Effector memory CD8-positive, alpha-beta T cell (primary cell): Measurements from ENCODE around the gene HSD17B7.

Experiments
- ATAC-seq: fragments of 150-1000 bp; cut with Tn5 transposase; replicated peaks from 2 replicates; pipeline ENCODE4 v1.10.0; 2021; ENCODE audit warnings: mild to moderate bottlenecking, moderate library complexity
- DNase-seq, 3 experiments: peaks; one replicate each; pipeline ENCODE4 v3.0.0; 2021
- H3K27ac Mint-ChIP-seq, 2 donors: one replicate each; pipeline ENCODE4 v1.8.0; 2022; ENCODE audit warnings: mild to moderate bottlenecking in 2 of 2, mixed read lengths in 2 of 2, moderate library complexity in 2 of 2
- H3K27me3 Mint-ChIP-seq, 2 donors: one replicate each; pipeline ENCODE4 v1.8.0; 2022; ENCODE audit warnings: mixed read lengths in 2 of 2
- H3K36me3 Mint-ChIP-seq: one replicate; pipeline ENCODE4 v1.8.0; 2022; ENCODE audit warnings: mild to moderate bottlenecking, moderate library complexity, mixed read lengths; ENCODE audit not compliant: insufficient read depth
- H3K4me1 Mint-ChIP-seq, 2 donors: one replicate each; pipeline ENCODE4 v1.8.0; 2022; ENCODE audit warnings: low read depth in 2 of 2, mixed read lengths in 2 of 2
- H3K4me3 Mint-ChIP-seq, 2 donors: one replicate each; pipeline ENCODE4 v1.8.0; 2022; ENCODE audit warnings: mild to moderate bottlenecking in 2 of 2, mixed read lengths in 2 of 2, moderate library complexity in 2 of 2
- H3K9me3 Mint-ChIP-seq, 2 donors: one replicate each; pipeline ENCODE4 v1.8.0; 2022; ENCODE audit warnings: mixed read lengths in 2 of 2

HSD17B7 gene

GRCh38 chr1:162855461-162856150 lies 65.1 kb downstream of the HSD17B7 start:
- no peak for DNase-seq
- Mint-ChIP-seq H3K9me3 (no peaks in the 10 kb centered on the region), H3K4me1 (no peaks in the 10 kb centered on the region), H3K4me3 (no peak overlapping the region), H3K27me3 (peaks cover 12 to 34% of the 10 kb centered on the region in 2 donors), H3K27ac (no peak overlapping the region), H3K36me3 (no peaks in the 10 kb centered on the region)
- ATAC-seq = no peak

GRCh38 chr1:162856260-162856659 lies 65.8 kb downstream of the HSD17B7 start:
- ATAC-seq = no peak
- H3K27ac Mint-ChIP-seq = no peak overlapping the region

DNA sequence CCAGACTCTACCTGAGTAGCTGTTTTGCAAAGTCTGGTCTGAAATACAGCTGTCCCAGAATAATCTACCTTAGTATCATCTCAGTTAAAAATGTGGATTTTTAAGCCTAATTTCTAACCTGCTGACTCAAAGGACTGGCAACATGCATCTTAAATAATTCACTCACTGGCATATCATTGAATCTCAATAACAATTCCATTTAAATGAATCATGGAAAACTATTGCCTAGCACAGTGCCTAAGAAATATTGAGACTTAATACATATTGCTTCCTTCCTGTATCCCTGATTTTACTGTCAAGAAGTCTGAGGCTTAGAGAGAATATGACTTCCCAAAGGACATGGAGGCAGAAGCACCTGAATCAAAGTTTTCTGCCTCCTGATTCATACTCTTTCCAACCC lies 67.3 kb downstream of the HSD17B7 start:
- Mint-ChIP-seq H3K27ac (no peak overlapping the region), H3K9me3 (no peaks in the 10 kb centered on the region), H3K36me3 (no peaks in the 10 kb centered on the region), H3K27me3 (peaks cover 16 to 35% of the 10 kb centered on the region in 2 donors), H3K4me3 (no peak overlapping the region), H3K4me1 (no peaks in the 10 kb centered on the region)
- ATAC-seq = no peak
- no peak for DNase-seq

More at GRCh38 chr1:162856260-162856659, 65.8 kb downstream of the HSD17B7 start:
- peaks cover 8 to 32% of the 10 kb centered on the region in 2 donors for H3K27me3 Mint-ChIP-seq
- H3K4me1 Mint-ChIP-seq = no peaks in the 10 kb centered on the region
- DNase-seq = no peak
- no peaks in the 10 kb centered on the region for H3K36me3 Mint-ChIP-seq
- H3K9me3 Mint-ChIP-seq = no peaks in the 10 kb centered on the region
- H3K4me3 Mint-ChIP-seq = no peak overlapping the region

- Mint-ChIP-seq H3K36me3 (no peaks in the 10 kb centered on the region), H3K9me3 (no peaks in the 10 kb centered on the region), H3K27ac (no peak overlapping the region), H3K4me3 (no peak overlapping the region), H3K4me1 (no peaks in the 10 kb centered on the region), H3K27me3 (peaks cover 19 to 35% of the 10 kb centered on the region in 2 donors)
- DNase-seq (no peak), ATAC-seq (no peak)
Observed at GRCh38 chr1:162859191-162859590, 68.7 kb downstream of the HSD17B7 start.

DNA sequence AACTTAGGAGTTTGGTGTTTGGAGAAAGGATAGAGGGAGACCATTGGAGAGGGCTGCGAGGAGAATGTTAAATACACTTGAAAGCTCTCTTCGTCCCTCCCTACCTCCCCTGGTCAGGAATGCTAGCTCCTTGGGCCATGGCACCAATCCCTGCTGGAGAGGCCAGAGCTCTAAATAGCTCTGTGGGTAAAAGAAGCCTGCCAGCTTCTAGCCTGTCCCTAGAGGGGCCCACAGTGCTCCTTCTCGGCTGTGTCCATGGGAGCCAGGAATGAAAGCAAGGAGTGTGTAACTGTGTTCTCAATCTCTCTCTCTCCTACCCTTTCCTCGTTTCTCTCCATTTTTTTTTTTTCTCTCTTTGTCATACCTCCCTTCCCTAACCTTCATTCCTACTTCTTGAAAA lies 70.6 kb downstream of the HSD17B7 start, which contains the start of gene CCDC190:
Gene CCDC190, minus strand, starts transcription at position 75 of the 400 bp plus-strand sequence. CDS start 1,529 bp downstream, outside the sequence.
- Mint-ChIP-seq H3K27ac (no peak within 1 kb of the TSS), H3K4me1 (no peaks in the 10 kb centered on the region), H3K9me3 (no peaks in the 10 kb centered on the region), H3K36me3 (no peaks in the 10 kb centered on the region), H3K4me3 (no peak within 1 kb of the TSS), H3K27me3 (peaks cover 27 to 35% of the 10 kb centered on the region in 2 donors)
- DNase-seq (no peak), ATAC-seq (no peak)

GRCh38 chr1:162861625-162862024 lies 71.1 kb downstream of the HSD17B7 start:
- H3K27ac Mint-ChIP-seq = no peak overlapping the region
- DNase-seq (no peak), ATAC-seq (no peak)
- no peaks in the 10 kb centered on the region for H3K9me3 Mint-ChIP-seq
- no peak overlapping the region for H3K4me3 Mint-ChIP-seq
- H3K4me1 Mint-ChIP-seq = no peaks in the 10 kb centered on the region
- no peaks in the 10 kb centered on the region for H3K36me3 Mint-ChIP-seq
- H3K27me3 Mint-ChIP-seq = peaks cover 27 to 35% of the 10 kb centered on the region in 2 donors
